HCT116 (cell line): ENCODE data around the gene SUPV3L1.
A peak's percentile ranks its signal among the peaks of the same experiment; 100 is the strongest.

Experiments used
- EZH2 ChIP-seq: fragments of 200-600 bp; sonication (generic); IDR thresholded peaks from 2 replicates; pipeline ENCODE4 v1.6.1; 2017; ENCODE audit warnings: antibody characterized with exemption, mixed run types
- EZH2phosphoT487 ChIP-seq: fragments of 200-600 bp; IDR thresholded peaks from 2 replicates; pipeline ENCODE4 v1.6.1; 2018; ENCODE audit warnings: antibody characterized with exemption, borderline replicate concordance
- FOSL1 ChIP-seq: IDR thresholded peaks from 2 replicates; pipeline ENCODE4 v1.6.1; 2012; ENCODE audit warnings: low read depth
- JUND ChIP-seq: IDR thresholded peaks from 2 replicates; pipeline ENCODE4 v1.6.1; 2012
- POLR2A ChIP-seq: IDR thresholded peaks from 2 replicates; pipeline ENCODE4 v1.7.0; 2011; ENCODE audit warnings: borderline replicate concordance; ENCODE audit not compliant: insufficient read depth, insufficient read length; ENCODE audit errors: extremely low read depth
- POLR2AphosphoS5 ChIP-seq: IDR thresholded peaks from 2 replicates; pipeline ENCODE4 v1.6.1; 2011; ENCODE audit warnings: mild to moderate bottlenecking, low read depth, low read length, moderate library complexity
- RAD21 ChIP-seq: IDR thresholded peaks from 2 replicates; pipeline ENCODE4 v1.6.1; 2012; ENCODE audit warnings: low read depth, mild to moderate bottlenecking
- SP1 ChIP-seq: IDR thresholded peaks from 2 replicates; pipeline ENCODE4 v1.6.1; 2012; ENCODE audit warnings: low read depth
- ZFX ChIP-seq: fragments of 450-650 bp; IDR thresholded peaks from 2 replicates; pipeline ENCODE4 v1.6.1; 2017
- TF ChIP-seq, protein P1 (sequence below), 3 experiments: fragments of 200-600 bp in 1 of 3; sonication (generic) in 1 of 3; IDR thresholded peaks in 2 of 3; conservative IDR thresholded peaks in 1 of 3; 2 replicates each; pipeline ENCODE4 v1.5.1; 2012 to 2017; ENCODE audit warnings: low read depth in 2 of 3, low read length in 2 of 3, antibody characterized with exemption in 1 of 3, borderline replicate concordance in 1 of 3, control low read depth in 1 of 3, mild to moderate bottlenecking in 1 of 3, mixed read lengths in 1 of 3, mixed run types in 1 of 3, moderate library complexity in 1 of 3; ENCODE audit not compliant: insufficient read depth in 1 of 3
- TF ChIP-seq, protein P2 (sequence below): IDR thresholded peaks from 2 replicates; pipeline ENCODE4 v1.6.1; 2012; ENCODE audit warnings: low read depth
- TF ChIP-seq, protein P3 (sequence below): IDR thresholded peaks from 2 replicates; pipeline ENCODE4 v1.6.1; 2012
- TF ChIP-seq, protein P4 (sequence below): IDR thresholded peaks from 2 replicates; pipeline ENCODE4 v1.6.1; 2011; ENCODE audit warnings: mild to moderate bottlenecking, low read length, moderate library complexity; ENCODE audit not compliant: insufficient replicate concordance; ENCODE audit errors: extremely low read depth

DNA sequence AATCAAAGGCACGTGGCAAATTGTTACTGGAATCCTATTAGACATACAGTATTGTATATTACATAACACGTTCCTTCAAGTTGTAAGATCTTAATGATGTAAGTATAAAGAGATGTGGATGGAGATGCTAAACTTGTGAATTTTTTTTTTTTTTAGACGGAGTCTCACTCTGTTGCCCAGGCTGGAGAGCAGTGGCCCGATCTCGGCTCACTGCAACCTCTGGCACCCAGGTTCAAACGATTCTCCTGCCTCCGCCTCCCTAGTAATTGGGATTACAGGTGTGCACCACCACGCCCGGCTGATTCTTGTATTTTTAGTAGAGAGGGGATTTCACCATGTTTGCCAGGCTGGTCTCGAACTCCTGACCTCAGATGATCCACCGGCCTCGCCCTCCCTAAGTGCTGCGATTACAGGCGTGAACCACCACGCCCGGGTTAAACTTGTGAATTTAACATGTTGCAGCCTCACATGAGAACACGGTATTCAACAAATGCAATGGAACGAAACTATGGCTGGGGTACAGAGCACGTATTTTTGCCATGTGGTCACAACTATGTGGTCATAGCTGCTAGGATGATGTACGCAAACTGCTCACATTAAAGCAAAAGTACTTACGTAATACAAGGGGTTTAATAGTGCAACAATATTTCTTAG, 818 bp upstream of the SUPV3L1 start:
- no peak for TF ChIP-seq POLR2AphosphoS5
- TF ChIP-seq, protein P1, sequence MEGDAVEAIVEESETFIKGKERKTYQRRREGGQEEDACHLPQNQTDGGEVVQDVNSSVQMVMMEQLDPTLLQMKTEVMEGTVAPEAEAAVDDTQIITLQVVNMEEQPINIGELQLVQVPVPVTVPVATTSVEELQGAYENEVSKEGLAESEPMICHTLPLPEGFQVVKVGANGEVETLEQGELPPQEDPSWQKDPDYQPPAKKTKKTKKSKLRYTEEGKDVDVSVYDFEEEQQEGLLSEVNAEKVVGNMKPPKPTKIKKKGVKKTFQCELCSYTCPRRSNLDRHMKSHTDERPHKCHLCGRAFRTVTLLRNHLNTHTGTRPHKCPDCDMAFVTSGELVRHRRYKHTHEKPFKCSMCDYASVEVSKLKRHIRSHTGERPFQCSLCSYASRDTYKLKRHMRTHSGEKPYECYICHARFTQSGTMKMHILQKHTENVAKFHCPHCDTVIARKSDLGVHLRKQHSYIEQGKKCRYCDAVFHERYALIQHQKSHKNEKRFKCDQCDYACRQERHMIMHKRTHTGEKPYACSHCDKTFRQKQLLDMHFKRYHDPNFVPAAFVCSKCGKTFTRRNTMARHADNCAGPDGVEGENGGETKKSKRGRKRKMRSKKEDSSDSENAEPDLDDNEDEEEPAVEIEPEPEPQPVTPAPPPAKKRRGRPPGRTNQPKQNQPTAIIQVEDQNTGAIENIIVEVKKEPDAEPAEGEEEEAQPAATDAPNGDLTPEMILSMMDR (IDR thresholded peaks at IDR 0.05 in 2 of 3, conservative IDR thresholded peaks at IDR 0.05 in 1 of 3; ENCODE audit: borderline replicate concordance in 1 of 3, insufficient read depth in 1 of 3, low read depth in 2 of 3, low read length in 2 of 3): no peak
- TF ChIP-seq, protein P2, sequence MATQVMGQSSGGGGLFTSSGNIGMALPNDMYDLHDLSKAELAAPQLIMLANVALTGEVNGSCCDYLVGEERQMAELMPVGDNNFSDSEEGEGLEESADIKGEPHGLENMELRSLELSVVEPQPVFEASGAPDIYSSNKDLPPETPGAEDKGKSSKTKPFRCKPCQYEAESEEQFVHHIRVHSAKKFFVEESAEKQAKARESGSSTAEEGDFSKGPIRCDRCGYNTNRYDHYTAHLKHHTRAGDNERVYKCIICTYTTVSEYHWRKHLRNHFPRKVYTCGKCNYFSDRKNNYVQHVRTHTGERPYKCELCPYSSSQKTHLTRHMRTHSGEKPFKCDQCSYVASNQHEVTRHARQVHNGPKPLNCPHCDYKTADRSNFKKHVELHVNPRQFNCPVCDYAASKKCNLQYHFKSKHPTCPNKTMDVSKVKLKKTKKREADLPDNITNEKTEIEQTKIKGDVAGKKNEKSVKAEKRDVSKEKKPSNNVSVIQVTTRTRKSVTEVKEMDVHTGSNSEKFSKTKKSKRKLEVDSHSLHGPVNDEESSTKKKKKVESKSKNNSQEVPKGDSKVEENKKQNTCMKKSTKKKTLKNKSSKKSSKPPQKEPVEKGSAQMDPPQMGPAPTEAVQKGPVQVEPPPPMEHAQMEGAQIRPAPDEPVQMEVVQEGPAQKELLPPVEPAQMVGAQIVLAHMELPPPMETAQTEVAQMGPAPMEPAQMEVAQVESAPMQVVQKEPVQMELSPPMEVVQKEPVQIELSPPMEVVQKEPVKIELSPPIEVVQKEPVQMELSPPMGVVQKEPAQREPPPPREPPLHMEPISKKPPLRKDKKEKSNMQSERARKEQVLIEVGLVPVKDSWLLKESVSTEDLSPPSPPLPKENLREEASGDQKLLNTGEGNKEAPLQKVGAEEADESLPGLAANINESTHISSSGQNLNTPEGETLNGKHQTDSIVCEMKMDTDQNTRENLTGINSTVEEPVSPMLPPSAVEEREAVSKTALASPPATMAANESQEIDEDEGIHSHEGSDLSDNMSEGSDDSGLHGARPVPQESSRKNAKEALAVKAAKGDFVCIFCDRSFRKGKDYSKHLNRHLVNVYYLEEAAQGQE: no peak
- TF ChIP-seq, protein P3, sequence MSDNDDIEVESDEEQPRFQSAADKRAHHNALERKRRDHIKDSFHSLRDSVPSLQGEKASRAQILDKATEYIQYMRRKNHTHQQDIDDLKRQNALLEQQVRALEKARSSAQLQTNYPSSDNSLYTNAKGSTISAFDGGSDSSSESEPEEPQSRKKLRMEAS: no peak
- no peak for TF ChIP-seq FOSL1
- no peak for TF ChIP-seq ZFX
- no peak for TF ChIP-seq SP1
- no peak for TF ChIP-seq JUND
- TF ChIP-seq POLR2A: no peak
- TF ChIP-seq, protein P4, sequence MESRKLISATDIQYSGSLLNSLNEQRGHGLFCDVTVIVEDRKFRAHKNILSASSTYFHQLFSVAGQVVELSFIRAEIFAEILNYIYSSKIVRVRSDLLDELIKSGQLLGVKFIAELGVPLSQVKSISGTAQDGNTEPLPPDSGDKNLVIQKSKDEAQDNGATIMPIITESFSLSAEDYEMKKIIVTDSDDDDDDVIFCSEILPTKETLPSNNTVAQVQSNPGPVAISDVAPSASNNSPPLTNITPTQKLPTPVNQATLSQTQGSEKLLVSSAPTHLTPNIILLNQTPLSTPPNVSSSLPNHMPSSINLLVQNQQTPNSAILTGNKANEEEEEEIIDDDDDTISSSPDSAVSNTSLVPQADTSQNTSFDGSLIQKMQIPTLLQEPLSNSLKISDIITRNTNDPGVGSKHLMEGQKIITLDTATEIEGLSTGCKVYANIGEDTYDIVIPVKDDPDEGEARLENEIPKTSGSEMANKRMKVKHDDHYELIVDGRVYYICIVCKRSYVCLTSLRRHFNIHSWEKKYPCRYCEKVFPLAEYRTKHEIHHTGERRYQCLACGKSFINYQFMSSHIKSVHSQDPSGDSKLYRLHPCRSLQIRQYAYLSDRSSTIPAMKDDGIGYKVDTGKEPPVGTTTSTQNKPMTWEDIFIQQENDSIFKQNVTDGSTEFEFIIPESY: no peak
- no peak for TF ChIP-seq EZH2phosphoT487
- peak; percentile 15; the same call in 1 of the 2 replicates for TF ChIP-seq RAD21
- TF ChIP-seq EZH2: no peak
